ENCODE results near the gene ABTB2.

Gene ABTB2

GRCh38 chr11:34355726-34356125 lies 2.1 kb downstream of the ABTB2 start:
- DNase-seq = no peak
- no peaks in the 10 kb centered on the region for H3K36me3 ChIP-seq (replicated peaks)
- peak overlapping the region; percentile 67 for H3K4me3 ChIP-seq (ENCODE audit: low read depth, low read length)
- in situ Hi-C loops (cut with HindIII; ENCODE audit: low pct_ligation_motif_present, low sequenced_read_pairs) = no loop called here
- TF ChIP-seq CTCF (IDR thresholded peaks at IDR 0.05; ENCODE audit: low read depth, low read length, missing control alignments) = no peak
- H3K27me3 ChIP-seq (replicated peaks) = no peaks in the 10 kb centered on the region
- no peak overlapping the region for H3K27ac ChIP-seq

- Histone ChIP-seq H3K4me3 (ENCODE audit: low read depth, low read length) (no peak overlapping the region), H3K27ac (no peak overlapping the region), H3K27me3 (replicated peaks) (no peaks in the 10 kb centered on the region), H3K36me3 (replicated peaks) (no peaks in the 10 kb centered on the region)
- no peak for TF ChIP-seq CTCF (IDR thresholded peaks at IDR 0.05; ENCODE audit: low read depth, low read length, missing control alignments)
- in situ Hi-C loops (cut with HindIII; ENCODE audit: low pct_ligation_motif_present, low sequenced_read_pairs) = no loop called here
- DNase-seq = no peak
Observed at GRCh38 chr11:34354782-34355181, 3.0 kb downstream of the ABTB2 start.

- H3K27ac ChIP-seq = no peak overlapping the region
- no peak for DNase-seq
- no peak for TF ChIP-seq CTCF (IDR thresholded peaks at IDR 0.05; ENCODE audit: low read depth, low read length, missing control alignments)
- H3K36me3 ChIP-seq (replicated peaks) = no peaks in the 10 kb centered on the region
- H3K4me3 ChIP-seq (ENCODE audit: low read depth, low read length) = no peak overlapping the region
- H3K27me3 ChIP-seq (replicated peaks) = no peaks in the 10 kb centered on the region
- in situ Hi-C loops (cut with HindIII; ENCODE audit: low pct_ligation_motif_present, low sequenced_read_pairs) = no loop called here
Observed at GRCh38 chr11:34353881-34354280, 3.9 kb downstream of the ABTB2 start.

- no peak for TF ChIP-seq CTCF (IDR thresholded peaks at IDR 0.05; ENCODE audit: low read depth, low read length, missing control alignments)
- H3K27me3 ChIP-seq (replicated peaks) = no peaks in the 10 kb centered on the region
- H3K36me3 ChIP-seq (replicated peaks) = no peaks in the 10 kb centered on the region
- no peak overlapping the region for H3K4me3 ChIP-seq (ENCODE audit: low read depth, low read length)
- in situ Hi-C loops (cut with HindIII; ENCODE audit: low pct_ligation_motif_present, low sequenced_read_pairs) = no loop called here
- no peak for DNase-seq
- no peak overlapping the region for H3K27ac ChIP-seq
Observed at GRCh38 chr11:34351687-34352469, 5.9 kb downstream of the ABTB2 start.

- Histone ChIP-seq H3K36me3 (replicated peaks) (no peaks in the 10 kb centered on the region), H3K27ac (no peak overlapping the region), H3K4me3 (ENCODE audit: low read depth, low read length) (no peak overlapping the region), H3K27me3 (replicated peaks) (no peaks in the 10 kb centered on the region)
- DNase-seq = no peak
- no peak for TF ChIP-seq CTCF (IDR thresholded peaks at IDR 0.05; ENCODE audit: low read depth, low read length, missing control alignments)
- in situ Hi-C loops (cut with HindIII; ENCODE audit: low pct_ligation_motif_present, low sequenced_read_pairs) = no loop called here
Observed at GRCh38 chr11:34351051-34351450, 6.8 kb downstream of the ABTB2 start.

GRCh38 chr11:34349882-34350281 lies 7.9 kb downstream of the ABTB2 start:
- in situ Hi-C loops (cut with HindIII; ENCODE audit: low pct_ligation_motif_present, low sequenced_read_pairs) = loop anchor here (10.0 kb wide), 1 partner anchor 175 kb away; no protein-coding TSS in a partner anchor
- H3K27ac ChIP-seq = no peak overlapping the region
- no peaks in the 10 kb centered on the region for H3K27me3 ChIP-seq (replicated peaks)
- DNase-seq = peak; percentile 21
- no peak for TF ChIP-seq CTCF (IDR thresholded peaks at IDR 0.05; ENCODE audit: low read depth, low read length, missing control alignments)
- no peak overlapping the region for H3K4me3 ChIP-seq (ENCODE audit: low read depth, low read length)
- H3K36me3 ChIP-seq (replicated peaks) = no peaks in the 10 kb centered on the region

Measured in brain microvascular endothelial cell (primary cell).